Sigmoid colon (tissue), 4 donors: ENCODE measurements around the gene CTIF.

Experiments
- CTCF ChIP-seq, 4 experiments: fragments of 450-650 bp in 3 of 4; fragments of 200-600 bp in 1 of 4; IDR thresholded peaks; one replicate each; pipeline ENCODE4 v1.5.1; 2016 to 2019; ENCODE audit warnings: antibody characterized with exemption in 4 of 4, mild to moderate bottlenecking in 3 of 4, moderate library complexity in 2 of 4
- EP300 ChIP-seq, 4 donors: sonication (generic); formaldehyde crosslinking; IDR thresholded peaks; one replicate each; pipeline ENCODE4 v1.6.1; 2017; ENCODE audit warnings: antibody characterized with exemption in 4 of 4
- POLR2A ChIP-seq, 2 donors: fragments of 450-650 bp; IDR thresholded peaks; one replicate each; pipeline ENCODE4 v1.6.1; 2016; ENCODE audit warnings: antibody characterized with exemption in 2 of 2, mild to moderate bottlenecking in 2 of 2, moderate library complexity in 2 of 2
- POLR2AphosphoS5 ChIP-seq, 4 donors: sonication (generic); formaldehyde crosslinking; IDR thresholded peaks; one replicate each; pipeline ENCODE4 v1.6.1; 2017; ENCODE audit warnings: antibody characterized with exemption in 4 of 4

DNA sequence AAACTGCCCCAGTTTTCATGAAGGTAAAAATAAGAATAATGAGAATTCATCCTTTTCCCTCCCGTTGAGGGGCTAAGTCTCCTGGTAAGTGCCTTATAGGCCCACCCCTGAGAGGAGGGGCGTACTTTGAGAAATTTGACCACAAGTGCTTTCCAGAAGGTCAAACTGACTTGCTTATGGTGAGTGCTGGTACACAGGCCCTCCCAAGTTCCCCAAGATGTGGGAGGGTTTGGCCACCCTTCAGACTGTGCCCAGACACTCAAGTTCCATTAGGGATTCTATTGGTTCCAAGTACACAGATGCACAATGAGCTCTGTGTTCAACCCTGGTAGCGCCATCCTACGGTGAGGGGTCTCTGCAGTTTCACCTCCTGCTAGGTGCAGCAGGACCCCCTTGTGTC is 205.1 kb downstream of the CTIF start:
- TF ChIP-seq CTCF (IDR thresholded peaks at IDR 0.05) (no peak), POLR2A (IDR thresholded peaks at IDR 0.05) (no peak), EP300 (IDR thresholded peaks at IDR 0.05) (no peak), POLR2AphosphoS5 (IDR thresholded peaks at IDR 0.05) (no peak)
